HUES6 (cell line): ENCODE results near the gene TSHZ3.

Source experiments
- H3K27ac ChIP-seq: 2 replicates; pipeline ENCODE4 v1.7.0; 2013; ENCODE audit warnings: low read depth, mild to moderate bottlenecking, low read length, inconsistent platforms
- H3K27me3 ChIP-seq: 2 replicates; pipeline ENCODE4 v1.6.1; 2013; ENCODE audit warnings: low read length; ENCODE audit not compliant: control insufficient read depth, insufficient read depth
- H3K36me3 ChIP-seq: 2 replicates; pipeline ENCODE4 v1.6.1; 2013; ENCODE audit warnings: low read length; ENCODE audit not compliant: control insufficient read depth, insufficient read depth
- H3K4me1 ChIP-seq: 2 replicates; pipeline ENCODE4 v1.6.1; 2013; ENCODE audit warnings: low read length; ENCODE audit not compliant: control insufficient read depth, insufficient read depth
- H3K4me3 ChIP-seq: 2 replicates; pipeline ENCODE4 v1.5.1; 2013; ENCODE audit warnings: low read depth, low read length
- H3K9ac ChIP-seq: one replicate; pipeline ENCODE4 v1.6.1; 2013; ENCODE audit warnings: mild to moderate bottlenecking, low read length
- H3K9me3 ChIP-seq: 2 replicates; pipeline ENCODE4 v1.6.1; 2013; ENCODE audit warnings: low read depth, low read length; ENCODE audit not compliant: control insufficient read depth, insufficient read depth

TSHZ3 gene

GRCh38 chr19:31347828-31348392 is 1.3 kb downstream of the TSHZ3 start:
- peak overlapping the region; percentile 12 for H3K9ac ChIP-seq
- H3K4me3 ChIP-seq = peak overlapping the region; percentile 69
- H3K27ac ChIP-seq = no peak overlapping the region
- peaks cover 23% of the 10 kb centered on the region for H3K4me1 ChIP-seq
- peaks cover 55% of the 10 kb centered on the region for H3K27me3 ChIP-seq
- H3K9me3 ChIP-seq = no peaks in the 10 kb centered on the region
- H3K36me3 ChIP-seq = no peaks in the 10 kb centered on the region

DNA sequence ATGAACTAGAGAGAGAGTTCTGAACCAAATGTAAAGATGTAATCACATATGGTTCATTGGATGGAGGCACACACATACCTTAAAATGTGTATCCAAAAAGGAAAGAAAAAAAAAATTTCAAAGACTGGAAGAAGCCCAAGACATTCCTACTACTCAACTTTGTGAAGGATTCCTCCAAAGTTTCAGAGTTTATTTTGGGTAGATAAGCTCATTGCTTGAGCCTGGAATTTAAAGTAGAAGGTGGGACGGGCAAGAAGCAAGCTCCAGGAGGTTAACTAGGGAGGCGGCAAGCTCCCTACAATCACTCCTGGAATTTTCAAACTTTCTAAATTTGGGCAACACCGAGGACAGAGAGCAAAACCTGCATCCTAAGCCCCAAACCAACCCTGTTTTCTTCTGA is 1.9 kb downstream of the TSHZ3 start:
- Histone ChIP-seq H3K9ac (peak overlapping the region; percentile 12), H3K4me3 (peak overlapping the region; percentile 69)

DNA sequence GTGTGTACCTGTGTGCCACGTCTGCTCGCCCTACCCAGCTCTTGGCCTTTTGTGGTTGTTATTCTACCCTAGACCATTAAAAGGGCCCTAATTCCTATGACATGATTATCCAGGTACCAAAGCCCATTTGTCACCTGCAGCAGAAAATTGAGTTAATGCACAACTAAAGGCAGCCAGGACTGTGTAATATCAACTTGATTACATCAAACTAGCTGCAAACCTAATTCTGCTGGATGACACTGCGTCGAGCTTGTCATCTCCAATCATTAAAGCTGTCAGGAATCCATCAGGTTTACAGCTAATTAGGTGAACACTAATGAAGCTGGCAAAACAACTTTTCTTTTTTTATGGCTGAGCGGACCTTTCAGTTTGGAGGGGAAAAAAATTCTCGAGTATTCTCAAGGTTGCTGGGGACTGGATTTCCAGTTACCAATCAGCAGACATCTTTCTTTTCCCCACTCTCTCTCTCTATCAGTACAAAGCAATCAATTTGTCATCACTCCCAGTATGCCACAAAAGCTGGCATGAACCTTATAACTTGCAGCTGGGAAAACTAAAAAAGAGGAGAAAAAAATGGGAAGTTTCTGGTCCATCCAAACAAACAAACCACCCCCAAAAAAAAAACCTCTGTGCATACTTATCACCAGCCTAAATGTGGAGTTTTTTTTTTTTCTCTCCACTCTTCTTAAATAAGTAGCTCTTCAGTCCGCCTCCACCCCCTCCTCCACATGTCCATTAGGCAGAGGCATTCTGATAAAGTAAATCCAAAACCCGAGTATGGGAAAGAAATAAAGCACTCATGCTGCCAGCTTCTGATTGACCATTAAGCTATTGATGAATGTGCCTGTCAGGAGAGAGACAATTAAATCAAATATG is 2.8 kb downstream of the TSHZ3 start:
- Histone ChIP-seq H3K4me1 (peaks cover 18% of the 10 kb centered on the region), H3K9me3 (no peaks in the 10 kb centered on the region), H3K27me3 (peaks cover 40% of the 10 kb centered on the region), H3K27ac (no peak overlapping the region), H3K4me3 (no peak overlapping the region), H3K9ac (no peak overlapping the region), H3K36me3 (no peaks in the 10 kb centered on the region)

More for the DNA sequence above, 1.9 kb downstream of the TSHZ3 start:
- no peak overlapping the region for H3K27ac ChIP-seq
- peaks cover 20% of the 10 kb centered on the region for H3K4me1 ChIP-seq
- H3K36me3 ChIP-seq = no peaks in the 10 kb centered on the region
- no peaks in the 10 kb centered on the region for H3K9me3 ChIP-seq
- H3K27me3 ChIP-seq = peaks cover 49% of the 10 kb centered on the region

DNA sequence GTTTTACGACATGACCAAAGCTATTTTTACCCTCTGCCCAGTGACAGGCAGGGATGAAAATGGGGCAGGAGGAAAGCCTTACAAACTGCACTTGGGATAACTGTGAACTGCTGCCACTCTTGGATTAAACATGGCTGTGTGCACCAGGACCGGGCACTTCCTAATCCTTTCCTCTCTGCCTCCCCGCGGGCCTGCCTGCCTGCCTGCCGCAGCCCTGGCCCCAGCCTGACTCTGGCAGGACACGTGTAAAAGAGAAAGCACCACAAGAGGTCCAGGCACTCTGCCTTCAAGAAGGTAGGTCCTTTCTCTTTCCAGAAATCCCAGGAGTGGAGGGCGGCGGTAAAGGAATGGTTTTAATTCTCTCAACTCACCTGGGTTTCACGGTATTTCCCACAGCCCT is 4.8 kb downstream of the TSHZ3 start:
- Histone ChIP-seq H3K9me3 (no peaks in the 10 kb centered on the region), H3K27ac (no peak overlapping the region), H3K4me3 (no peak overlapping the region), H3K9ac (no peak overlapping the region), H3K4me1 (peaks cover 29% of the 10 kb centered on the region), H3K27me3 (peaks cover 34% of the 10 kb centered on the region), H3K36me3 (no peaks in the 10 kb centered on the region)

- no peak overlapping the region for H3K4me3 ChIP-seq
- no peak overlapping the region for H3K9ac ChIP-seq
- H3K4me1 ChIP-seq = peaks cover 40% of the 10 kb centered on the region
- no peak overlapping the region for H3K27ac ChIP-seq
- no peaks in the 10 kb centered on the region for H3K36me3 ChIP-seq
- no peaks in the 10 kb centered on the region for H3K9me3 ChIP-seq
- H3K27me3 ChIP-seq = peaks cover 24% of the 10 kb centered on the region
These were observed 6.3 kb downstream of the TSHZ3 start for GRCh38 chr19:31342926-31343325.

- H3K36me3 ChIP-seq = no peaks in the 10 kb centered on the region
- no peak overlapping the region for H3K4me3 ChIP-seq
- no peak overlapping the region for H3K27ac ChIP-seq
- H3K9ac ChIP-seq = no peak overlapping the region
- no peaks in the 10 kb centered on the region for H3K9me3 ChIP-seq
- peaks cover 34% of the 10 kb centered on the region for H3K4me1 ChIP-seq
- peaks cover 3% of the 10 kb centered on the region; the same call in 1 of the 2 replicates for H3K27me3 ChIP-seq
These were observed 8.9 kb downstream of the TSHZ3 start for GRCh38 chr19:31340042-31341025.

GRCh38 chr19:31339411-31339810 is 9.8 kb downstream of the TSHZ3 start:
- Histone ChIP-seq H3K9ac (no peak overlapping the region), H3K27ac (no peak overlapping the region), H3K4me3 (no peak overlapping the region), H3K36me3 (no peaks in the 10 kb centered on the region), H3K27me3 (no peaks in the 10 kb centered on the region; the same call in 1 of the 2 replicates), H3K4me1 (peaks cover 39% of the 10 kb centered on the region), H3K9me3 (no peaks in the 10 kb centered on the region)

- Histone ChIP-seq H3K4me3 (no peak overlapping the region), H3K9me3 (no peaks in the 10 kb centered on the region), H3K27ac (no peak overlapping the region), H3K36me3 (no peaks in the 10 kb centered on the region), H3K27me3 (no peaks in the 10 kb centered on the region), H3K4me1 (peaks cover 51% of the 10 kb centered on the region), H3K9ac (no peak overlapping the region)
These were observed 11.0 kb downstream of the TSHZ3 start for GRCh38 chr19:31338069-31338776.

DNA sequence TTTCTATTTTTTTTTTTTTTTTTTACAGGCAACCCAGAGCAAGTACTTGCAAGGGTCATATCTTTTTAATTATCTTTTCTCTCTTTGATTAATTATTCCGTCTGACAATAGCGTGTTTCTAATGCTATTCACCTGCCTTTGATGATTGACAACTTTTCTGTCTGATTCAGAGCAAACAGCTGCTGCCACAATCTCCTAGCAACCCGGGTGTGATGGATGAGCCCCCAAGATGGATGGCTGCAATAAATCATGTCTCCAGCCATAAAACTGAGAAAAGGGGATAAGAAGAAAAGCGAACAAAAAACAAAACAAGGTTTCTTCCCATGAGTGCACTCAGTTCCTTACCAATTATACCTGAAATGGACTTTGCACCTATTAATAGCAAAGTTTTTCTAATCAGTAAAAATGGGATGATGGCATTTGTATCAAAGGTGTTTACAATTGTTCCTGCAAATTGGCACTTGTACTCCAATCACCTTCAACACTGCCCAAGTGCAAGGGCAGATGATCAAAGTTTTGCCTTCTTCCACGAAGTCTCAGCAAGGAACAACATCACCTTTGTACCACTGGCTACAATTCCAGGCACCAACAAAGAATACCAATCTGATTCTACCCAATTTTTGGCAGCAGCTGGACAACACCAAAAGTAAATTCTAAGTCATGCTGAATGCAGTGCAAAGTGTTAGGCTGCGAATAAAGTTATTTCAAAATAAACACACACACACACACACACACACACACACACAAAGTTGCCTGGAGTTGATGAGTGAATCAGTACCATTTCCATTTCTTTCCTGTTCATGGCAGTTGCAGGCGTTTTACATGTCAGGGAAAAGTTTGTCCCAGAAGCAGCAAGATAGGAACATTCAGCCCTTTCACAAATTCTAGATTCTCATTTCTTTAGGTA is 12.0 kb downstream of the TSHZ3 start:
- Histone ChIP-seq H3K9ac (no peak overlapping the region), H3K4me1 (peaks cover 53% of the 10 kb centered on the region), H3K36me3 (no peaks in the 10 kb centered on the region), H3K4me3 (no peak overlapping the region), H3K9me3 (no peaks in the 10 kb centered on the region), H3K27ac (no peak overlapping the region), H3K27me3 (no peaks in the 10 kb centered on the region)

DNA sequence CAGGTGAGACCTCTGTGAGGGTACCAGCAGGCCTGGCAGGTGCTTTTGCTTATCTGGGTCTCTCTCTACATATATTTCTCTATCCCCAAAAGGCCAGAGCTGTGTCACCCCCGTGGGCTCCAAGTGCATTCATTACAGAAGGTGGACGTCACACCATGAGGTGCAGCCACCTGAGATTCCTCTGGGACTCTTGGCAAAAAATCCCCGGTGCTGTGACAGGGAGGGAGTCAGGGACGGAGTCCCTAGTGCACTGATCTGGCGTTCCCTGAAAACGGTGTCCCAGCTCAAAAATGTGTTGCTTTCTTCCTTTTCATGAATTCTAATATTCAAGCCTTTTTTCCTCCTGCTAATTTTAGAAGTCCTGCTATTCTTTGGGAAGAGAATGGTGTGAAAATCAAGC is 13.5 kb downstream of the TSHZ3 start:
- H3K27me3 ChIP-seq = no peaks in the 10 kb centered on the region
- H3K4me1 ChIP-seq = peaks cover 60% of the 10 kb centered on the region
- H3K9me3 ChIP-seq = no peaks in the 10 kb centered on the region
- H3K27ac ChIP-seq = no peak overlapping the region
- no peaks in the 10 kb centered on the region for H3K36me3 ChIP-seq
- H3K4me3 ChIP-seq = no peak overlapping the region
- no peak overlapping the region for H3K9ac ChIP-seq
